Measurements from ENCODE around the gene ITGB3BP. TPM values are rescaled to one million over a fixed set of nuclear protein-coding genes. Genes with fewer than 3 reads are reported as not detected.

Gene ITGB3BP
- total RNA-seq, 1 experiment from 2014 or later, result 75.0 TPM

GRCh38 chr1:63557365-63557987 lies 34.5 kb upstream of the ITGB3BP start:
- no peaks in the 10 kb centered on the region for H3K36me3 ChIP-seq (ENCODE audit: insufficient read depth, low read length, poor library complexity, severe bottlenecking)

GRCh38 chr1:63555480-63555879 lies 32.5 kb upstream of the ITGB3BP start:
- no peak for DNase-seq (ENCODE audit: low spot score)
- Histone ChIP-seq H3K9me3 (ENCODE audit: low read depth, low read length, poor library complexity, severe bottlenecking) (no peaks in the 10 kb centered on the region), H3K4me1 (ENCODE audit: insufficient read depth, low read length, poor library complexity, severe bottlenecking) (no peaks in the 10 kb centered on the region), H3K27ac (ENCODE audit: low read depth, low read length, poor library complexity, severe bottlenecking) (no peak overlapping the region), H3K27me3 (replicated peaks; ENCODE audit: insufficient read depth, low read depth, low read length, poor library complexity) (no peaks in the 10 kb centered on the region), H3K4me3 (ENCODE audit: low read depth, low read length, poor library complexity, severe bottlenecking) (no peak overlapping the region), H3K36me3 (ENCODE audit: insufficient read depth, low read length, poor library complexity, severe bottlenecking) (no peaks in the 10 kb centered on the region)
- POLR2A ChIA-PET (ENCODE audit: low non-redundant PET), result no interaction called here
- BruUV-seq (replicated peaks), result no TSS peak
- TF ChIP-seq EZH2 (IDR thresholded peaks at IDR 0.05; ENCODE audit: borderline replicate concordance, low read depth, low read length, poor library complexity, severe bottlenecking), result no peak
- intact Hi-C loops (cut with micrococcal nuclease; ENCODE audit: unreplicated experiment), result loop anchor here (5.0 kb wide), 1 partner anchor 692 kb away; no protein-coding TSS in a partner anchor
- CTCF ChIA-PET, result no interaction called here

More at GRCh38 chr1:63557365-63557987, 34.5 kb upstream of the ITGB3BP start:
- Histone ChIP-seq H3K4me1 (ENCODE audit: insufficient read depth, low read length, poor library complexity, severe bottlenecking) (no peaks in the 10 kb centered on the region), H3K27me3 (replicated peaks; ENCODE audit: insufficient read depth, low read depth, low read length, poor library complexity) (no peaks in the 10 kb centered on the region), H3K4me3 (ENCODE audit: low read depth, low read length, poor library complexity, severe bottlenecking) (no peak overlapping the region), H3K27ac (ENCODE audit: low read depth, low read length, poor library complexity, severe bottlenecking) (no peak overlapping the region), H3K9me3 (ENCODE audit: low read depth, low read length, poor library complexity, severe bottlenecking) (no peaks in the 10 kb centered on the region)
- intact Hi-C loops (cut with micrococcal nuclease; ENCODE audit: unreplicated experiment), result loop anchor here (5.0 kb wide), 1 partner anchor 690 kb away; no protein-coding TSS in a partner anchor
- no TSS peak for BruUV-seq (replicated peaks)
- CTCF ChIA-PET, result interaction anchor here (0.6 to 1.3 kb wide), 4 partner anchors 10 to 690 kb away, joined by 3 to 7 read pairs (median 3); no protein-coding TSS in a partner anchor
- no peak for TF ChIP-seq EZH2 (IDR thresholded peaks at IDR 0.05; ENCODE audit: borderline replicate concordance, low read depth, low read length, poor library complexity, severe bottlenecking)
- TF ChIP-seq CTCF (conservative IDR thresholded peaks at IDR 0.05; ENCODE audit: low read depth, low read length), result peak; percentile 71
- peak; percentile 54 for DNase-seq (ENCODE audit: low spot score)
- POLR2A ChIA-PET (ENCODE audit: low non-redundant PET), result no interaction called here

GRCh38 chr1:63548877-63549276 lies 25.9 kb upstream of the ITGB3BP start:
- POLR2A ChIA-PET (ENCODE audit: low non-redundant PET), result no interaction called here
- Histone ChIP-seq H3K9me3 (ENCODE audit: low read depth, low read length, poor library complexity, severe bottlenecking) (no peaks in the 10 kb centered on the region), H3K27me3 (replicated peaks; ENCODE audit: insufficient read depth, low read depth, low read length, poor library complexity) (no peaks in the 10 kb centered on the region), H3K4me3 (ENCODE audit: low read depth, low read length, poor library complexity, severe bottlenecking) (no peak overlapping the region), H3K36me3 (ENCODE audit: insufficient read depth, low read length, poor library complexity, severe bottlenecking) (no peaks in the 10 kb centered on the region), H3K4me1 (ENCODE audit: insufficient read depth, low read length, poor library complexity, severe bottlenecking) (no peaks in the 10 kb centered on the region), H3K27ac (ENCODE audit: low read depth, low read length, poor library complexity, severe bottlenecking) (no peak overlapping the region)
- no peak for TF ChIP-seq CTCF (conservative IDR thresholded peaks at IDR 0.05; ENCODE audit: low read depth, low read length)
- no peak for TF ChIP-seq EZH2 (IDR thresholded peaks at IDR 0.05; ENCODE audit: borderline replicate concordance, low read depth, low read length, poor library complexity, severe bottlenecking)
- no TSS peak for BruUV-seq (replicated peaks)
- no peak for DNase-seq (ENCODE audit: low spot score)
- intact Hi-C loops (cut with micrococcal nuclease; ENCODE audit: unreplicated experiment), result no loop called here
- CTCF ChIA-PET, result no interaction called here

GRCh38 chr1:63548303-63548702 lies 25.3 kb upstream of the ITGB3BP start:
- Histone ChIP-seq H3K36me3 (ENCODE audit: insufficient read depth, low read length, poor library complexity, severe bottlenecking) (no peaks in the 10 kb centered on the region), H3K4me3 (ENCODE audit: low read depth, low read length, poor library complexity, severe bottlenecking) (no peak overlapping the region), H3K27me3 (replicated peaks; ENCODE audit: insufficient read depth, low read depth, low read length, poor library complexity) (no peaks in the 10 kb centered on the region), H3K9me3 (ENCODE audit: low read depth, low read length, poor library complexity, severe bottlenecking) (no peaks in the 10 kb centered on the region), H3K27ac (ENCODE audit: low read depth, low read length, poor library complexity, severe bottlenecking) (no peak overlapping the region), H3K4me1 (ENCODE audit: insufficient read depth, low read length, poor library complexity, severe bottlenecking) (no peaks in the 10 kb centered on the region)
- no peak for TF ChIP-seq EZH2 (IDR thresholded peaks at IDR 0.05; ENCODE audit: borderline replicate concordance, low read depth, low read length, poor library complexity, severe bottlenecking)
- no peak for TF ChIP-seq CTCF (conservative IDR thresholded peaks at IDR 0.05; ENCODE audit: low read depth, low read length)
- intact Hi-C loops (cut with micrococcal nuclease; ENCODE audit: unreplicated experiment), result no loop called here
- DNase-seq (ENCODE audit: low spot score), result no peak
- CTCF ChIA-PET, result no interaction called here
- POLR2A ChIA-PET (ENCODE audit: low non-redundant PET), result no interaction called here
- no TSS peak for BruUV-seq (replicated peaks)

Data from A673 (cell line).